ENCODE measurements around the gene EXOC1.
A peak's percentile ranks its signal among the peaks of the same experiment; 100 is the strongest.
"Not testable (repeated sequence)": the region's sequence is repeated elsewhere in the genome, so short reads cannot be mapped to it uniquely, and the experiment has no call there.

Gene EXOC1, protein sequence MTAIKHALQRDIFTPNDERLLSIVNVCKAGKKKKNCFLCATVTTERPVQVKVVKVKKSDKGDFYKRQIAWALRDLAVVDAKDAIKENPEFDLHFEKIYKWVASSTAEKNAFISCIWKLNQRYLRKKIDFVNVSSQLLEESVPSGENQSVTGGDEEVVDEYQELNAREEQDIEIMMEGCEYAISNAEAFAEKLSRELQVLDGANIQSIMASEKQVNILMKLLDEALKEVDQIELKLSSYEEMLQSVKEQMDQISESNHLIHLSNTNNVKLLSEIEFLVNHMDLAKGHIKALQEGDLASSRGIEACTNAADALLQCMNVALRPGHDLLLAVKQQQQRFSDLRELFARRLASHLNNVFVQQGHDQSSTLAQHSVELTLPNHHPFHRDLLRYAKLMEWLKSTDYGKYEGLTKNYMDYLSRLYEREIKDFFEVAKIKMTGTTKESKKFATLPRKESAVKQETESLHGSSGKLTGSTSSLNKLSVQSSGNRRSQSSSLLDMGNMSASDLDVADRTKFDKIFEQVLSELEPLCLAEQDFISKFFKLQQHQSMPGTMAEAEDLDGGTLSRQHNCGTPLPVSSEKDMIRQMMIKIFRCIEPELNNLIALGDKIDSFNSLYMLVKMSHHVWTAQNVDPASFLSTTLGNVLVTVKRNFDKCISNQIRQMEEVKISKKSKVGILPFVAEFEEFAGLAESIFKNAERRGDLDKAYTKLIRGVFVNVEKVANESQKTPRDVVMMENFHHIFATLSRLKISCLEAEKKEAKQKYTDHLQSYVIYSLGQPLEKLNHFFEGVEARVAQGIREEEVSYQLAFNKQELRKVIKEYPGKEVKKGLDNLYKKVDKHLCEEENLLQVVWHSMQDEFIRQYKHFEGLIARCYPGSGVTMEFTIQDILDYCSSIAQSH

DNA sequence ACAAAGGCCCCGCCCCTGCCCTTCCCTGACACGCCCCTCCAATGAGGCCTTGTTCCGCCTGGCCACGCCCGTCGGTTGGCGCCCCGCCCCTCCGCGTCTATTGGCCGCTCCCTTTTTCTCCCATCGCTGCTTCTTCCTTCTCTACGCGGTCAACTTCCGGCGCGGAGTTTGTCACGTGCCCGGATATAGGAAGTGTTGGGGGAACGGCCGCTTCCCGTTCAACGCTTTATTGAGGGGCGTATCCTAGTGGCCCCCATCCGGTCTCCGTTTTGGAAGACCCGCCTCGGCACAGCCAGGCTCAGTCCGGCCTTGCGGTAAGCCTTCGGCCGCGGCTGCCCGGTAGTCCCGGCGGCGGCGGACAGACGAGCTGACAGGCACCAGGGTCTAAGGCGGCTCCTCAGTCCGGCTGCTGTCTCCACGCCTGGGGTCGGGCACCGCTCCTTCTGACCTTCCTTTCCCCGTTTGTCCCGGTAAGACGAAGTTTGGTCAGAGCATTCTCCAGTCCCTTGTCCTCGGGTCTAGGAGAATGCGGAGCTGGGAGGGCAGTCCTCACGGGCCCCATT, at the start of gene EXOC1:
Gene EXOC1, plus strand, starts transcription at position 165 of the 563 bp plus-strand sequence. CDS start 4,676 bp downstream, outside the sequence.
- peak; percentile 88 for DNase-seq

DNA sequence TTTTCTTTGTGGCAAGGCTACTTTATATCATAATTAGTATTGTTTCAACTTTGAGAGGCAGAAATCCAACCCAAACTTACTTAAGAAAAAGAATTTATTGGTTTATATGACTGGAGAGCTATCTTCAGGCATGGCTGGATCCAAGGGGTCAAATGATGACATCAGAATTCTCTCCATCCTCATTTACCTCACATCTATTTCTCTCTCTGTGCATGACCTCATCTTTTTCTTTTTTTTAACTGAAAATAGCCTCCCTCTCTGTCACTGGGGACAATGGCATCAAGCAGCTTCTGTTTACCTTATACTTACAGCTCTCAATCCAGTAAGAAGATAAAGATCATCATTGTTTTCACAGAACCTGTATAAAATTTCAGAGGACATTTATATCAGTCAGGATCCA, 45.9 kb upstream of the EXOC1 start:
- no peak for DNase-seq

DNA sequence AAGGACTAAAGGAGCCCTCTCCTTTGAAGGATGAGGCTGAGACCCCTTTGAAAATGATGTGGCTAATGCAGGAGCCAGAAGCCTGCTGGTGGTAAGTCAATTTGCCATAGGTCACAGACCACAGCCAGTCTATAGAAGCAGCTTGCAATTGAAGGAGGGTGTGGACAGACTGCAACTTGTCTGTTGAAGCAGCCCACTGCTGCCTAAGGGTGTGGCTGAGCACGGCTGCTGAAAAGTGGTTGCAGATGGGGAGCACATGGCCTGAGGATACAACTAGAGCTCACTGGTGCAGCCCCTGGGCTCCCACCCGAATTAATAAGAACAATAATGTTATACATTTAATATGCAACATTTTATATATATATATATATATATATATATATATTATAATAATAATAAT, 45.3 kb upstream of the EXOC1 start:
- DNase-seq, result no peak

DNA sequence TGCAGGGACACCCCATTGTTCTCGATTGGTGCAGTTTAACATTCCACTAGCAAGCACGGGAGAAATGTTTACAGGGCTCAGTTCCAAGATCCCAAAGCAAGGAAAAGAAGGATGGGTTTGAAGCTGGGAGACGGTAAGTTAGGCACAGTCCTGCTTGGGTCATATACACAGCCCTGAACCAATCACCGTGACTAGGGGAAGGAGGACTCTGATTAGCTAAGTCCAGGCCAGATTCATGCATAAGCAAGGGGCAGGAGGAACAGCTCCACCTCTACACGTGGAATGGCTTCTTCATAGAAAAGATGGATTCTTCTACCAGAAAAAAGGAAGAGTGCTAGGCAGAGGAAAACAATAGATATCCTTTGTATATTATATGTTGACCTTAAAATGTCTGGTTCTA, 44.8 kb upstream of the EXOC1 start:
- DNase-seq, result no peak

DNA sequence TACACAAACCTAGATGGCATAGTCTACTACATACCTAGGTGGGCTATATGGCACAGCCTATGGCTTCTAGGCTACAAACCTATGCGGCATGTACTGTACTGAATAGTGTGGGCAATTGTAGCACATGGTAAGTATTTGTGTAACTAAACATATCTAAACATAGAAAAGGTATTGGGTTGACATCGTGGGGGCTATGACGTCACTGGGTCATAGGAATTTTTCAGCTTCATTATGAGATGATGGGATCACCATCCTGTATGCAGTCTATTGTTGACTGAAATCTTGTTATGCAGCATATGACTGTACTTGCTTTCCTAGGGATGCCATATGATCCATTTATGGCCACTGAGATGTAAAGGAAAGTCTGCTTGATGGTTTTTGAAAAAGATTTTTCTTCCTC, 35.8 kb upstream of the EXOC1 start:
- no peak for DNase-seq

DNA sequence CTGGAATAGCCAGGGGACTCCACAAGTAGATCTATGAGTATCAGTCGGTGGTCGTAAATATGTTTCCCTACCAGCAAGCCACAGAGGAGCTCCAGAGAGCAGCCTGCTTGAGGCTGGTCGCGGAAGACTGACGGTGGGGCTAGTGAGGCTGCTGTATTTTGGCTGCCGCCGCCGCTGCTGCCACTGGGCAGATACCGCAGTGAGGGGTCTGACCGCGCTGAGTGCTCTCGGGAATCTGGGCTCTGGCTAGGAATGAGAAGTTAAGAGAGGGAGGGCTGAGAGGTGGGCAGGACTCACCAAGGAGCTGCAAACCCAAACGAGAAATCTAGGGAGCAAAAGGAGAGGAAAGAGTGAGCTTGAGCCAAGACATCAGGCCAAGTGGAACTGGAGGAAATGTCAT, 33.8 kb upstream of the EXOC1 start, which contains the start of gene EXOC1L:
Gene EXOC1L, plus strand, starts transcription at position 157 of the 400 bp plus-strand sequence. Its CDS starts 237 bp downstream, at position 394.
- no peak for DNase-seq

DNA sequence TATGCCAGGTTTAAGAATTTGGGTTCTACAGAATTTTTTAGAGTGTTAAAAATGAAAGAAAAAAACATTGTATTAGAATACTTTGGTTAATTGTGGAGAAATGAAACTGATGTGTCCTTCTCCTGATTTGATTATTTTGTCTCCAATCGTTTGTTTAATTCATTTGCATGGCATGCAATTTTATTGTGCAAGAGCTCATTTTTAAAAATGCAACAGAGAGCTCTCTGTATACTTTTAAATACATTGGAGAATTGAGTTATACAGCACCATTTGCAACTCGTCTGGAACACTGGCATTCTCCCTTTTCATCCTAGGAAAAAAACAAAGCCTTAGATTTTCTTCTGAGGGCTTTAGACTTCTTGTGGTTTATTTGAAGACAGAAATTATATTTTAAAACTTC, 33.2 kb upstream of the EXOC1 start:
- no peak for DNase-seq

DNA sequence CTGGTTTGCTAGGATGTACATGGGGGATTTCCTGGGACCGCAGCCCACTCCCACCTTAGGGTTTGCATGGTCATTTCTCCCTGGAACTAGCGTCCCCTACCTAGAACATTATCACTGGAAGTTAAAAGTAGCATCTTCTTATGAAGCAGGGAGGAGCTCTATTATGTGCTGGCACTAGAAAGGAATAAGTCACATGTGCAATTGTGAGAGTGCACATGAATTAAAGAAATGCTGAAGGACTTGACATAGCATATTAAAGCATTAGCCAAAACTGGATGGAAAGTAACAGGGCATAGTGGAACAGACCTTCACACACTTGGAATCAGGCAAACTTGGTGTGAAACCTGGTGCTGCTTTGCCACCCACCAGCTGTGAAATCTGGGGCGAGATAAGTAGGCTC, 31.1 kb upstream of the EXOC1 start:
- no peak for DNase-seq

DNA sequence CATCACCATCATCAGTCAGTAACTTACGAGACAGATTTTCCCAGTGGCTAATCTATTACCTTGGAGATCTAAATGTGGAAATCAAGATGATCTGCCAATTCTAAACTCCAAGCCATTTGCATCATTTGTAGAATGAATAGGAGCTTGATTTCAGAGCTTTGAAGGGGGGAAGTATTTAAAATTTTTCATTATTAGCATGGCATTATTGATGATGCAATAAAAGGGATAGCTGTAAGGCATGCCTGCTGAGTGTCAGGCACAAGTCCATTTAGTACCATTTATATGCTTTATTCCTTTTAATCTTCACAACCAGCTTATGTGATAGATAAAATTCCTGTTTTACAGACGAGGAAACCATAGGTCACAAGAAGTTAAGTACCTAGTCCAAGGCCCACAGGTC, 28.6 kb upstream of the EXOC1 start:
- DNase-seq, result no peak

DNA sequence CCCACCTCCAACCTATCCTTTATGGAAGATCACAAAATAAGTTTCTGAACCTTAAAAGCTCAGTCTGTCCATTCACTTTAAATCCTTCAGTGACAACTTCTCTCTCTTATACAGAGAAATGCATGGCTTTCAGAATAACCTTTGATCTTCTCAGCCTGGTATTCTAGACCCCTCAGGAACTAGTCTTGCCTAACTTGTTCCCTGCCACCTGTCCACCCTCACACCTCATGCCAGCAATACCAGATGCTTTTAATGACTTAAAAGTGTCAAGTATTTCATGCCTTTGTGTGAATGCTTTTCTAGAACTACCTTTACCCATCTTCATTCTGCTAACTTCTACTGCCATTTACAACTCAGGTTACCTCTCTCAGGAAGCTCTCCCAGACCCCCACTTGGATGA, 26.5 kb upstream of the EXOC1 start:
- no peak for DNase-seq

DNA sequence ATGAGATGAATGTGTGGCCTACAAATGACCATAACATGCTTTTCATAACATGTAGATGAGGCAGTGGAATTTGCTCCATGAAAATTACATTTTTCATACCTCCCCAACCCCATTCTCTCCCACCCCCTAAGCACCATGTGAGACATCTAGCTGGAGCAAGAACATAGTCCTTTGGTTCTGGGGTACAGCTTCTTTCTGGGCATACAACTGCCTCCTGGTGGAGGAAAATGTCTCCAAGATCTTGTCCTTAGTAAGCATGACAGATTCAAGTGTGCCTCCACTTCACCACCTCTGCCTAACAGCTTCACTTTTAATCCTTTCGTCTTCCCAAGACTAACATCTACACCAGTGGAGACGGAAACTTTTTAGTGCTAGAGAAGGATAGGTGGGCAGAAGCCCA, 25.9 kb upstream of the EXOC1 start:
- DNase-seq, result no peak

DNA sequence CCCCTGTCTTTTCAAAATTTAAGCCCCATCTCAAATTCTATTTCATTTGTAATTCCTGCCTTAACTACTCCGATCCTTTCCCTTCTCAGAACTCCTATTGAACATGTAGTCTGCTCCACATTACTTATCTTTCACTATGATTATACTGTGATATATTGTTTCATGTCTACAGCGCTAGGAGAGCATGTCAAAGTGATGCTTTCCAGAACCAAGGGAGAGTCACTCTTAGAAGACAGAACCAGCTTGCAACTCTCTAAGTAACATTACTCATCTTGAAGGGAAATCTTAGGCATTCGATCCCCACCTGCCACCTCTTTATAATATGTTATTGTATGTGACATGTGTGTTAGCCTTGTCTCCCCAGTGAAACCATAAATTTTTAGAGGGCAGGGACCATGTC, 23.4 kb upstream of the EXOC1 start:
- DNase-seq, result no peak

DNA sequence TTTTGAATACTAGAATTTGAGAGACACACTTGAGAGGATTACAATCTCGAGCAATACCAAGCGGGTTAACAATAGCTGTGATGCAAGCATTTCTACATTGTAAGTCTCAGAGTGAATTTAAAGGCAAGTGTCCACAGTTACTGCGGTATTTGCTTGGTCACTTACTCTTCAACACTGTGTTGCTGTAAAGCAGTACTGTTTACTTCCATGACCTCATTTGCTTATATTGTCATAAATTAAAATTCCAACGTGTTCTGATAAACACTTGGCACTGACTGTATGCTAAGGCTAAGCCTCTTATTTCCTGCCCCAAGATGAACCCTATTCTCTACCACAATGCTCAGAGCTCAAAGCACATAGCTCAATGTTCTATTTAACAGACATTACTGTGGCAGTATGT, 22.7 kb upstream of the EXOC1 start:
- no peak for DNase-seq

DNA sequence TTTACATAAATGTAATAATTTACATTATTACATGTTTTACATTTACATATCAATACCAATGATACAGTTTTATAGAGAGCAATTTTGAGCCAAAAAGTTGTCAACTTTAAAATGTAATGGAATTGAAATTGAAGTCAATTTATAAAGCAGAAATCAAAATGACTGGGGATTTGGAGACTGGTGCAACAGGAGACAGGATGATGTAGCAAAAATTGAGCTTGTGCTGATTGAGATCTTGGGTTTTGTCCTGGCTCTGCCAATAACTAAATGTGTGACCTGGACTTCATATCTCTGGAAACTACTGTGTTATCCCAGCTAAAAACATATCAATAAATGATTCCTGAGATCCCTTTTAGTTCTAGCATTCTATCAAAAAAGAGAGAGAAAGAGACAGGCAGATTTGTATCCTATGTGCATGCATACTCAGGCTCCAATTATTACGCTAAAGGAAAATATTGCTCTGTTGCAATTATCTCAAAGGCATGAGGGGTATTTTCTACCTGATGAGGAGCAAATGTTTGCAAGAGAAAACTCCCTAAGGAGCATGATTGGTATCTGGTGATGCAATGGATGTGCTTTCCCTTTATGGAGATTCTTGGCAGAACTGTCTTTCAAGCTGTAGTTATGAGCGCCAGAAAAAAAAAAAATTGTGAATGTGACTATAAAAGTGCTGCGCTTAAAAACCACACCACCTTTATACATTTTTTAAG, 19.2 kb upstream of the EXOC1 start:
- no peak for DNase-seq

DNA sequence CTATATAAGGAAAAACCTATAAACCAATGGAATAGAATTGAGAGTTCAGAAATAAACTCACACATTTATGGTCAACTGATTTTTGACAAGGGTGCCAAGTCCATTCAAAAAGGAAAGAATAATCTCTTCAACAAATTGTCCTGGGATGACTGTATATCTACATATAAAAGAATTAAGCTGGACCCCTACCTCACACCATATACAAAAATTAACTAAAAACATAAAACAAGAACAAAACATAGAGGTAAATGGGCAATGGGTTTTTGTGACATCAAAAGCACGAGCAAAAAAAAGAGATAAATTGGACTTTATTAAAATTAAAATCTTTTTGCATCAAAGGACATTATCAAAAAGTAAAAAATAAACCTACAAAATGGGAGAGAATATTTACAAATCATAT, 15.5 kb upstream of the EXOC1 start:
- DNase-seq, result no peak

DNA sequence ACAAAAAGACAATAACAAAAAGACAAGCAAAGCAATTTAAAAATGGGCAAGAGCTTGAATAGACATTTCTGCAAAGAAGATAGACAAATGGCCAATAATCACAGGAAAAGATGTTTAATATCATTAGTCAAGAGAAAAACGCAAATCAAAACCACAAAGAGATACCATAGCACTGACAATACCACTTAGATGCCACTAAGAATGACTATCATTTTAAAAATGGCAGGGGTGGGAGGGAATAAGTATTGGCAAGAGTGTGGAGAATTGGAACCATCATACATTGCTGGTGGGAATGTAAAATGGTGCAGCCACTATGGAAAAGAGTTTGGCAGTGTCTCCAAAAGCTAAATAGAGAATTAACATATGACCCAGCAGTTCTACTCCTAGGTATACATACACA, 15.1 kb upstream of the EXOC1 start:
- DNase-seq, result no peak

DNA sequence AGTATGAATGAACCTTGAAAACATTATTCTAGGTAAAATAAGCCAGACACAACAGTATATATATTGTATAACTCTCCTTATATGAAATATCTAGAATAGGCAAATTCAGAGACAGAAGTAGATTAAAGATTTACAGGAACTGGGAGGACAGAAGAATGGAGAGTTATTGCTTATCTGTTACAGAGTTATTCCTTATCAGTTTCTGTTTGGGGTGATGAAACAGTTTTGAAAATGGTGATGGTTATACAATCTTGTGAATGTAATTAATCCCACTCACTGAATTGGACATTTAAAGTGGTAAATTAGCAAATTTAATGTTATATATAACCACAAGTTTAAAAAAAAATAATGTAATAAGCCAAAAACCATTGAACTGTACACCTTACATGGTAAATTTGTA, 14.5 kb upstream of the EXOC1 start:
- no peak for DNase-seq

DNA sequence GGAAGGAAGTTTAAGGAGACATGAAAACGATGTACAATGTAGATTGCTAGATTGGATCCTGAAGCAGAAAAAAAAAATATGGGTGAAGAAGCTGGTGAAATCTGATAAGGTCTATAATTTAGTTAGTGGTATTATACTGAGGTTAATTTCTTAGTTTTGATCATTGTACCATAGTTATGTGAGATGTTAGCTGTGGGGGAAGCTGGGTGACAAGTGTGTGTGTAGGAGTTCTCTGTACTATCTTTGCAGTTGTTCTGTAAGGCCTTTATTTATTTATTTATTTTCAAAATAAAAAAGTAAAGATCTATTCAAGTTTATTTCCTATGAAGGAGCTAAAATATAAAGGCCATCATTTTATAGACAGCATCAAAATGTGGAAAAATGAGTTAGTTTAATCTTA, 12.5 kb upstream of the EXOC1 start:
- no peak for DNase-seq

DNA sequence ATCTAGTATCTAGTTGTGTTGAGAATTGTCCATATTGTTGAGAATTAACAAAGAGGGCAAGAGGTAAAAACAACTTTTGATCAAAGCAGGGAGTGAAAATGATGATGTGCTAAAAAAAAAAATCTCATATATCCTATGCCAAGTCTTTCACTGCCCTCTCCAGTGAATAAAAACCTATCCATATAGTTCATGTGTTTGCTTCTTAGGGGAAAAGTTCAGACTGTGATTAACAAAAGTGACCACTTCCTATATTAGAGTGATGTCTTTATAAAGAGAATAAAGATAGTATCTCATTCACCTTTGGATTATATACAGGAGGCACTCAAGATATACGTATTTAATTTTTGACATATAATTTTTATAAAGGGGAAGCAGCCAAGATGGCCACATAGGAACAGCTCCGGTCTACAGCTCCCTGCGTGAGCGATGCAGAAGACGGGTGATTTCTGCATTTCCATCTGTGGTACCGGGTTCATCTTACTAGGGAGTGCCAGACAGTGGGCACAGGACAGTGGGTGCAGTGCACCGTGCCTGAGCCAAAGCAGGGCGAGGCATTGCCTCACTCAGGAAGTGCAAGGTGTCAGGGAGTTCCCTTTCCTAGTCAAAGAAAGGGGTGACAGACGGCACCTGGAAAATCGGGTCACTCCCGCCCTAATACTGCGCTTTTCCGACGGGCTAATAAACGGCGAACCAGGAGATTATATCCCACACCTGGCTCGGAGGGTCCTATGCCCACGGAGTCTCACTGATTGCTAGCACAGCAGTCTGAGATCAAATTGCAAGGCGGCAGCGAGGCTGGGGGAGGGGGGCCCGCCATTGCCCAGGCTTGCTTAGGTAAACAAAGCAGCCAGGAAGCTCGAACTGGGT, 11.8 kb upstream of the EXOC1 start:
- not testable (repeated sequence) for DNase-seq

DNA sequence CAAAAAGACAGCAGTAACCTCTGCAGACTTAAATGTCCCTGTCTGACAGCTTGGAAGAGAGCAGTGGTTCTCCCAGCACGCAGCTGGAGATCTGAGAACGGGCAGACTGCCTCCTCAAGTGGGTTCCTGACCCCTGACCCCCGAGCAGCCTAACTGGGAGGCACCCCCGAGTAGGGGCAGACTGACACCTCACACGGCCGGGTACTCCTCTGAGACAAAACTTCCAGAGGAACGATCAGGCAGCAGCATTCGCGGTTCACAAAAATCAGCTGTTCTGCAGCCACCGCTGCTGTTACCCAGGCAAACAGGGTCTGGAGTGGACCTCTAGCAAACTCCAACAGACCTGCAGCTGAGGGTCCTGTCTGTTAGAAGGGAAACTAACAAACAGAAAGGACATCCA, 11.1 kb upstream of the EXOC1 start:
- DNase-seq, result not testable (repeated sequence)

DNA sequence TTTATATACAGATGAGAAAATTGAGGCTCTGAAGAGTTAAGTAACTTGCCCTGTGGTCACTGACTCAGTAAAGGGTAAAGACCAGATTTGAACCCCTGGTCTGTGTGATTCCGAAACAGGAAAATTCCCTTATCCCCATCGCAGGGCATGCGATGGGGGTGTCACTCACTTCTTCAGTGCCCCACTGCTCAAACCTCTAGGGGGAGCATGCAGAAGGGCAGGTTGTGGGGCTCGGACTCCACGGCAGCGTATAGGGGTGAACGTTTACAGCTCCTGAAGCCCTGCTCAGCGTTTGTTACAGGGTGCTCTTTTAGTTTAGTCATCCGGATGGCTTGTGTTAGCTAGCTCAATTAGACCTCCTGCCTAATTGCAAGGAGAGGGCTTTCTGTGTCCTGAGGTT, 3.7 kb upstream of the EXOC1 start:
- no peak for DNase-seq

DNA sequence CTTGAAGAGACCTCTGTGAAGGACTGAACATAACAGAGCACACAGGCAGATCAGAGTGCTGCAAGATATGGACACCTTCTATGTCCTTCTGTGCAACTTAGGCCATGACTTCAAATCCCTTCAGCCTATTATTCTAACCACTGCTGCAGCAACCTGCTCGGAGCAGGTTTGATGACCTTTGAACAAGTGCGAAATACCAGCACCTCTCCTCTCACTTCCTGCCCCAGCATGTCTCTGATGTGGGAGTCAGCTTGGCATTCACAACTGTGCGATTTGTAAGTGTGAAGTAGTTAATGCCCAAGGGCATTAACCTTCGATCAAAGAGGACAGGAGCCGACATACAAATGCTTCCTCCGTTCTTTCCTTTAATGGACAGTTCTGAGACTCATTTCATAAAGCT, 1.6 kb upstream of the EXOC1 start:
- DNase-seq, result no peak
